ENCODE measurements around the gene ATP8A1.
"Not testable (repeated sequence)": the region's sequence is repeated elsewhere in the genome, so short reads cannot be mapped to it uniquely, and the experiment has no call there.

ATP8A1 gene

GRCh38 chr4:42461216-42461615, 195.7 kb downstream of the ATP8A1 start:
- DNase-seq: not testable (repeated sequence)

- no peak for DNase-seq
Measured at GRCh38 chr4:42460043-42460442, 196.9 kb downstream of the ATP8A1 start.

- no peak for DNase-seq
Measured at GRCh38 chr4:42458657-42459056, 198.2 kb downstream of the ATP8A1 start.

GRCh38 chr4:42454755-42455420, 202.0 kb downstream of the ATP8A1 start:
- DNase-seq: no peak

- DNase-seq: no peak
Measured at GRCh38 chr4:42453612-42454011, 203.3 kb downstream of the ATP8A1 start.

- no peak for DNase-seq
Measured at GRCh38 chr4:42452823-42453222, 204.1 kb downstream of the ATP8A1 start.

GRCh38 chr4:42446823-42447222, 210.1 kb downstream of the ATP8A1 start:
- DNase-seq: no peak

GRCh38 chr4:42445038-42445437, 211.9 kb downstream of the ATP8A1 start:
- DNase-seq: no peak

GRCh38 chr4:42442601-42443000, 214.3 kb downstream of the ATP8A1 start:
- no peak for DNase-seq

GRCh38 chr4:42440083-42440482, 216.8 kb downstream of the ATP8A1 start:
- DNase-seq: no peak

GRCh38 chr4:42436928-42437565, 219.9 kb downstream of the ATP8A1 start:
- DNase-seq: no peak

GRCh38 chr4:42428036-42428435, 228.9 kb downstream of the ATP8A1 start:
- DNase-seq: no peak

GRCh38 chr4:42425146-42426065, 231.5 kb downstream of the ATP8A1 start:
- DNase-seq: no peak

- no peak for DNase-seq
Measured at GRCh38 chr4:42420140-42420539, 236.8 kb downstream of the ATP8A1 start.

GRCh38 chr4:42417550-42417949, 239.4 kb downstream of the ATP8A1 start:
- no peak for DNase-seq

- DNase-seq: no peak
Measured at GRCh38 chr4:42416017-42416416, 240.9 kb downstream of the ATP8A1 start.

- DNase-seq: no peak
Measured at GRCh38 chr4:42415281-42415680, 241.6 kb downstream of the ATP8A1 start.

GRCh38 chr4:42412251-42412650, 244.7 kb downstream of the ATP8A1 start:
- DNase-seq: no peak

- DNase-seq: no peak
Measured at GRCh38 chr4:42411803-42412202, 245.1 kb downstream of the ATP8A1 start.

GRCh38 chr4:42410446-42410845, 246.5 kb downstream of the ATP8A1 start:
- no peak for DNase-seq

GRCh38 chr4:42404001-42404400, 252.9 kb downstream of the ATP8A1 start:
- no peak for DNase-seq

GRCh38 chr4:42401171-42401570, 255.7 kb downstream of the ATP8A1 start:
- DNase-seq: no peak

GRCh38 chr4:42399393-42399792, 257.5 kb downstream of the ATP8A1 start:
- DNase-seq: no peak

- no peak for DNase-seq
Measured at GRCh38 chr4:42398871-42399331, 258.0 kb downstream of the ATP8A1 start.

Data from activated CD4-positive, alpha-beta T cell treated with anti-CD3 and anti-CD28 coated beads for 1 hour (primary cell).